Adrenal gland (tissue), 5 donors: ENCODE results near the gene MYCBPAP.

Source experiments
- CTCF ChIP-seq, 6 experiments: fragments of 450-650 bp in 4 of 6; fragments of 200-600 bp in 2 of 6; sonication (generic) in 1 of 6; IDR thresholded peaks; 1 replicate in 5 of 6; 2 replicates in 1 of 6; pipeline versions ENCODE4 v1.5.1 to v1.8.0; 2016 to 2021; ENCODE audit warnings: antibody characterized with exemption in 6 of 6, mild to moderate bottlenecking in 2 of 6, moderate library complexity in 1 of 6
- POLR2A ChIP-seq, 2 donors: fragments of 450-650 bp; IDR thresholded peaks; one replicate each; pipeline ENCODE4 v1.6.1; 2017; ENCODE audit warnings: antibody characterized with exemption in 2 of 2, mild to moderate bottlenecking in 2 of 2, moderate library complexity in 1 of 2
- donor health status: DM: no; HTN: no; CAD: no.

GRCh38 chr17:50461550-50462132 lies 46.6 kb upstream of the MYCBPAP start:
- TF ChIP-seq CTCF (IDR thresholded peaks at IDR 0.05) (no peak), POLR2A (IDR thresholded peaks at IDR 0.05) (no peak)
